ENCODE results near the gene BBC3. TPM values are rescaled to one million over a fixed set of nuclear protein-coding genes. Genes with fewer than 3 reads are reported as not detected.

Gene BBC3
- polyA plus RNA-seq, 2 of the 4 experiments (the other 2 are of a cell fraction) = 6.0 to 8.9 TPM

GRCh38 chr19:47239610-47240296 lies 8.8 kb upstream of the BBC3 start:
- no peak for FAIRE-seq
- Histone ChIP-seq H3K27ac (peak overlapping the region in 1 of 2 experiments; percentile 84; a peak in 1 of 6 replicates), H3K4me1 (peaks cover 32% of the 10 kb centered on the region), H3K4me2 (no peak overlapping the region), H3K9me3 (no peaks in the 10 kb centered on the region), H3K4me3 (no peak overlapping the region)
- 91% methylated on average over 41 of the region's 62 CpGs for WGBS (ENCODE audit: missing lambda C conversion rate)
- DNase-seq (ENCODE audit: low read depth in 1 of 2, low spot score in 1 of 2) = no peak
- POLR2A ChIA-PET = interaction anchor here (1.7 to 2.6 kb wide), 2 partner anchors 14 to 17 kb away, joined by 5 to 19 read pairs; partner anchors contain the start of gene CCDC9
- CTCF ChIA-PET = interaction anchor here (0.9 to 7.4 kb wide), 5 partner anchors 7 to 42 kb away, joined by 3 to 41 read pairs (median 5); no protein-coding TSS in a partner anchor
- TF ChIP-seq NR3C1 (IDR thresholded peaks at IDR 0.05) = no peak
- no peak for TF ChIP-seq ESRRA (IDR thresholded peaks at IDR 0.05; ENCODE audit: borderline replicate concordance, low read length)
- TF ChIP-seq RNF2 (IDR thresholded peaks at IDR 0.05; ENCODE audit: borderline replicate concordance, low read depth) = no peak
- no peak for TF ChIP-seq HES2 (IDR thresholded peaks at IDR 0.05)
- TF ChIP-seq HOXB5 (CRISPR knock-in tag; IDR thresholded peaks at IDR 0.05) = no peak
- TF ChIP-seq ZSCAN20 (CRISPR knock-in tag; IDR thresholded peaks at IDR 0.05) = no peak
- TF ChIP-seq MAX (IDR thresholded peaks at IDR 0.05) = no peak
- TF ChIP-seq HDAC2 (IDR thresholded peaks at IDR 0.05) = no peak
- no peak for TF ChIP-seq ZC3H11A (IDR thresholded peaks at IDR 0.05)
- no peak for TF ChIP-seq CBX8 (IDR thresholded peaks at IDR 0.05)
- TF ChIP-seq HOXA7 (CRISPR knock-in tag; IDR thresholded peaks at IDR 0.05) = no peak
- TF ChIP-seq CHD4 (IDR thresholded peaks at IDR 0.05; ENCODE audit: borderline replicate concordance) = no peak
- ATAC-seq = no peak

DNA sequence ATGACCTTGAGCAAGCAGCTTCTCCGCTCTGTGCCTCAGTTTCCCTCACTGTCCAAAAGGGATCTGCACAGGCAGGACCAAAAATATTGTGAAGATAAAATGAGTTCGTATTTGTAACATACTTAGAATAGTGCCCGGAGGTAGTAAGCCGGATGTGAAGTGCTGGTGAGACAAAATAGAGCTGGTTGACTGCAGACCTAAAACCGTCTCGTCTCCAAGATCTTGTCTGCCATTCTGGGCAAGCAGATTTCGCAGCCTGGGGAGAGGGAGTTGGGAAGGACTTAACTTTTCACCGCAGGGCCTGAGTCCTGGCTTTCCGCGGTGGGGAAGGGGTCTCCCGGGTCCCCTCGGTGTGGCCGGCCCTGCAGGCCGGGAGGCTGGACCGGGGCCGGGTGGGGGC lies 8.2 kb upstream of the BBC3 start:
- Histone ChIP-seq H3K4me2 (no peak overlapping the region), H3K9me3 (no peaks in the 10 kb centered on the region), H3K27ac (no peak overlapping the region), H3K4me3 (no peak overlapping the region), H3K4me1 (peaks cover 29% of the 10 kb centered on the region)
- ChIA-PET POLR2A (interaction anchor here (1.7 to 2.6 kb wide), 2 partner anchors 13 to 17 kb away, joined by 5 to 19 read pairs; partner anchors contain the start of gene CCDC9), CTCF (interaction anchor here (0.7 to 7.4 kb wide), 4 partner anchors 8 to 28 kb away, joined by 3 to 41 read pairs (median 12); no protein-coding TSS in a partner anchor)
- ATAC-seq (no peak), FAIRE-seq (no peak), DNase-seq (ENCODE audit: low read depth in 1 of 2, low spot score in 1 of 2) (no peak)
- WGBS (ENCODE audit: missing lambda C conversion rate) = 87% methylated on average over 13 of the region's 16 CpGs
- TF ChIP-seq ATOH8 (CRISPR knock-in tag; IDR thresholded peaks at IDR 0.05; ENCODE audit: low read depth) = no peak
- no peak for TF ChIP-seq ESRRA (IDR thresholded peaks at IDR 0.05; ENCODE audit: borderline replicate concordance, low read length)
- no peak for TF ChIP-seq ZSCAN20 (CRISPR knock-in tag; IDR thresholded peaks at IDR 0.05)
- no peak for TF ChIP-seq CEBPB (IDR thresholded peaks at IDR 0.05)
- TF ChIP-seq MAFK (IDR thresholded peaks at IDR 0.05; ENCODE audit: partially characterized antibody) = no peak
- no peak for TF ChIP-seq HOXB13 (CRISPR knock-in tag; IDR thresholded peaks at IDR 0.05; ENCODE audit: low read depth)
- no peak for TF ChIP-seq ELK1 (IDR thresholded peaks at IDR 0.05; ENCODE audit: low read depth, low read length)

DNA sequence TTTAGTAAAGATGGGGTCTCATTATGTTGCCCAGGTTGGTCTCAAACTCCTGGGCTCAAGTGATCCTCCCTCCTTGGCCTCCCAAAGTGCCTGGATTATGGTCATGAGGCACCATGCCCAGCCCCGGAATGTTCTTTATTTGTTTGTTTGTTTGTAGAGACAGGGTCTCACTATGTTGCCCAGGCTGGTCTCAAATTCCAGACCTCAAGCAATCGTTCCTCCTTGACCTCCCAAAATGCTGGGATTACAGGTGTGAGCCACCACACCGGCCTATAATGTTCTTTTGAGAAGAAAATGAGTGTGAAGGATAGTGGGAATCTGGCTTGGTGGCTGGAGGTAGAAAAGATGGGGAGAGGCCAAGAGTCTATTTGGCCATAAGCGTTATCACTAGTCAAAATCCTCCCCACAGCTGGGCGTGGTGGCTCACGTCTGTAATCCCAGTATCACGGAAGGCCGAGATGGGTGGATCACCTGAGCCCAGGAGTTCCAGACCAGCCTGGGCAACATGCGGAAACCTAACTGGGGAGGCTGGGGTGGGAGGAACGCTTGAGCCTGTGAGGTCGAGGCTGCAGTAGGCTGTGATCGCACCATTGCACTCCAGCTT lies 5.2 kb upstream of the BBC3 start:
- FAIRE-seq (no peak), DNase-seq (ENCODE audit: low read depth in 1 of 2, low spot score in 1 of 2) (no peak), ATAC-seq (no peak)
- WGBS (ENCODE audit: missing lambda C conversion rate) = 74% methylated on average over 12 of the region's 12 CpGs
- no peak overlapping the region for H3K4me3 ChIP-seq
- ChIA-PET CTCF (interaction anchor here (0.6 to 7.4 kb wide), 3 partner anchors 9 to 396 kb away, joined by 4 to 144 read pairs (median 41); no protein-coding TSS in a partner anchor), POLR2A (interaction anchor here (4.0 kb wide), 1 partner anchor 10 kb away, joined by 18 read pairs; no protein-coding TSS in a partner anchor)
- peaks cover 27% of the 10 kb centered on the region for H3K4me1 ChIP-seq
- H3K27ac ChIP-seq = no peak overlapping the region
- H3K4me2 ChIP-seq = no peak overlapping the region
- H3K9me3 ChIP-seq = no peaks in the 10 kb centered on the region
- TF ChIP-seq RARB (CRISPR knock-in tag; IDR thresholded peaks at IDR 0.05) = no peak
- no peak for TF ChIP-seq HOXB5 (CRISPR knock-in tag; IDR thresholded peaks at IDR 0.05)
- TF ChIP-seq EP300 (IDR thresholded peaks at IDR 0.05) = no peak
- no peak for TF ChIP-seq ATOH8 (CRISPR knock-in tag; IDR thresholded peaks at IDR 0.05; ENCODE audit: low read depth)
- no peak for TF ChIP-seq CHD2 (IDR thresholded peaks at IDR 0.05; ENCODE audit: low read length, partially characterized antibody)
- no peak for TF ChIP-seq PHF8 (IDR thresholded peaks at IDR 0.05; ENCODE audit: borderline replicate concordance, low read depth)
- no peak for TF ChIP-seq HEYL (CRISPR knock-in tag; IDR thresholded peaks at IDR 0.05)
- no peak for TF ChIP-seq MAZ (IDR thresholded peaks at IDR 0.05; ENCODE audit: borderline replicate concordance, low read depth, low read length)
- no peak for TF ChIP-seq ZNF302 (CRISPR knock-in tag; IDR thresholded peaks at IDR 0.05)
- no peak for TF ChIP-seq FOXS1 (CRISPR knock-in tag; IDR thresholded peaks at IDR 0.05)

Measured in A549 (cell line).